GM10847 (cell line): ENCODE measurements around the gene KDM3A.

Experiments used
- POLR2A ChIP-seq: IDR thresholded peaks from 2 replicates; pipeline ENCODE4 v1.6.1; 2011; ENCODE audit not compliant: insufficient read length; ENCODE audit errors: extremely low read depth

The KDM3A gene

GRCh38 chr2:86440631-86441391, at the start of gene KDM3A:
TSS of gene KDM3A (plus strand) at chr2:86441371. CDS start at chr2:86442048, 677 bp downstream.
- TF ChIP-seq POLR2A: no peak

- TF ChIP-seq POLR2A: no peak
Observed at GRCh38 chr2:86392873-86393518, 48.2 kb upstream of the KDM3A start.

GRCh38 chr2:86393521-86394491, 47.4 kb upstream of the KDM3A start:
- TF ChIP-seq POLR2A: no peak

GRCh38 chr2:86396291-86396785, 44.8 kb upstream of the KDM3A start:
- no peak for TF ChIP-seq POLR2A

GRCh38 chr2:86397986-86398385, 43.2 kb upstream of the KDM3A start:
- TF ChIP-seq POLR2A: no peak

- TF ChIP-seq POLR2A: no peak
Observed at GRCh38 chr2:86398500-86399474, 42.4 kb upstream of the KDM3A start.

GRCh38 chr2:86400321-86400720, 40.9 kb upstream of the KDM3A start:
- TF ChIP-seq POLR2A: no peak

- no peak for TF ChIP-seq POLR2A
Observed at GRCh38 chr2:86410581-86410980, 30.6 kb upstream of the KDM3A start.

- no peak for TF ChIP-seq POLR2A
Observed at GRCh38 chr2:86411396-86411795, 29.8 kb upstream of the KDM3A start.

GRCh38 chr2:86412007-86412406, 29.2 kb upstream of the KDM3A start:
- TF ChIP-seq POLR2A: no peak

GRCh38 chr2:86413296-86414094, 27.7 kb upstream of the KDM3A start:
- no peak for TF ChIP-seq POLR2A

- no peak for TF ChIP-seq POLR2A
Observed at GRCh38 chr2:86414996-86415395, 26.2 kb upstream of the KDM3A start.

- no peak for TF ChIP-seq POLR2A
Observed at GRCh38 chr2:86416146-86416545, 25.0 kb upstream of the KDM3A start.
